Measurements from ENCODE around the gene DNAH2. TPM values are rescaled to one million over a fixed set of nuclear protein-coding genes. Genes with fewer than 3 reads are reported as not detected.

Gene DNAH2
- polyA plus RNA-seq, 2 of the 4 experiments (the other 2 are of a cell fraction) = 0.01 to 0.08 TPM

DNA sequence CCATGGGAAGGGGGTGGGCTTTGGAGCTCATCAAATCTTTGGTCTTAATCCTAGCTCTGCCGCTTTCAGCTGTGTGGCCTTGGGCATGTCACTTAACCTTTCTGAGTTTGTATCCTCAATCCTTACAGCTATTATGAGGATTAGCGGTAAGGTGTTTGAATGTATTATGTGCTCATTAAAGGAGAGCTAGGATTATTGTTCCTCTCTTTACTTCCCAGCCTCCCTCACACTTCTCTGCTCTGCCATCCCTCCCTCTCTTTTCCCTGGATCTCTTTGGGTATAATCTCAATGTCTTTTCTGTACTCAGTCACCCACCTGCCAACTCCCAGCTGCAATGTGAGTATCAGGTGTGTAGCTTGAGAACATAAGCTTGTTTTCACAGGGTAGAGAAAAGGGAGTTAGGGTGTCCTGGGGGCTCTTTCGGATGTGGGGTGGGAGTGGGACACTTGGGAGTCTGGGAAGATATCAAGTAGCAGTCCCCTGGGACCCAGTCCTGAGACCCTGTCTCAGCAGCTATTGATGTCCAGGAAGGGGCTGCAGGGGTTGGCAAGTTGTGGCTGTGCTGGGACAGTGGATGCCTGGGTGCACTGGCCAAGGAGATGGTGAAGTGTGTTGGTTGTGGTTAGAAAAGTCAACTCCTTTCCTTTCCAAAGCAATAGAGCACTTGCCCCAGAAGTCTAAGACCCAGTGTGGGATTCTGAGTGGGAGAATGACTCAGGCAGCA lies 10.8 kb upstream of the DNAH2 start (continued):
- TF ChIP-seq, protein P1, sequence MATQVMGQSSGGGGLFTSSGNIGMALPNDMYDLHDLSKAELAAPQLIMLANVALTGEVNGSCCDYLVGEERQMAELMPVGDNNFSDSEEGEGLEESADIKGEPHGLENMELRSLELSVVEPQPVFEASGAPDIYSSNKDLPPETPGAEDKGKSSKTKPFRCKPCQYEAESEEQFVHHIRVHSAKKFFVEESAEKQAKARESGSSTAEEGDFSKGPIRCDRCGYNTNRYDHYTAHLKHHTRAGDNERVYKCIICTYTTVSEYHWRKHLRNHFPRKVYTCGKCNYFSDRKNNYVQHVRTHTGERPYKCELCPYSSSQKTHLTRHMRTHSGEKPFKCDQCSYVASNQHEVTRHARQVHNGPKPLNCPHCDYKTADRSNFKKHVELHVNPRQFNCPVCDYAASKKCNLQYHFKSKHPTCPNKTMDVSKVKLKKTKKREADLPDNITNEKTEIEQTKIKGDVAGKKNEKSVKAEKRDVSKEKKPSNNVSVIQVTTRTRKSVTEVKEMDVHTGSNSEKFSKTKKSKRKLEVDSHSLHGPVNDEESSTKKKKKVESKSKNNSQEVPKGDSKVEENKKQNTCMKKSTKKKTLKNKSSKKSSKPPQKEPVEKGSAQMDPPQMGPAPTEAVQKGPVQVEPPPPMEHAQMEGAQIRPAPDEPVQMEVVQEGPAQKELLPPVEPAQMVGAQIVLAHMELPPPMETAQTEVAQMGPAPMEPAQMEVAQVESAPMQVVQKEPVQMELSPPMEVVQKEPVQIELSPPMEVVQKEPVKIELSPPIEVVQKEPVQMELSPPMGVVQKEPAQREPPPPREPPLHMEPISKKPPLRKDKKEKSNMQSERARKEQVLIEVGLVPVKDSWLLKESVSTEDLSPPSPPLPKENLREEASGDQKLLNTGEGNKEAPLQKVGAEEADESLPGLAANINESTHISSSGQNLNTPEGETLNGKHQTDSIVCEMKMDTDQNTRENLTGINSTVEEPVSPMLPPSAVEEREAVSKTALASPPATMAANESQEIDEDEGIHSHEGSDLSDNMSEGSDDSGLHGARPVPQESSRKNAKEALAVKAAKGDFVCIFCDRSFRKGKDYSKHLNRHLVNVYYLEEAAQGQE (IDR thresholded peaks at IDR 0.05) = no peak
- TF ChIP-seq, protein P2, sequence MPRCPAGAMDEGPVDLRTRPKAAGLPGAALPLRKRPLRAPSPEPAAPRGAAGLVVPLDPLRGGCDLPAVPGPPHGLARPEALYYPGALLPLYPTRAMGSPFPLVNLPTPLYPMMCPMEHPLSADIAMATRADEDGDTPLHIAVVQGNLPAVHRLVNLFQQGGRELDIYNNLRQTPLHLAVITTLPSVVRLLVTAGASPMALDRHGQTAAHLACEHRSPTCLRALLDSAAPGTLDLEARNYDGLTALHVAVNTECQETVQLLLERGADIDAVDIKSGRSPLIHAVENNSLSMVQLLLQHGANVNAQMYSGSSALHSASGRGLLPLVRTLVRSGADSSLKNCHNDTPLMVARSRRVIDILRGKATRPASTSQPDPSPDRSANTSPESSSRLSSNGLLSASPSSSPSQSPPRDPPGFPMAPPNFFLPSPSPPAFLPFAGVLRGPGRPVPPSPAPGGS (IDR thresholded peaks at IDR 0.05) = no peak
- TF ChIP-seq RARB (CRISPR knock-in tag; IDR thresholded peaks at IDR 0.05) (no peak), POLR2AphosphoS2 (conservative IDR thresholded peaks at IDR 0.05; ENCODE audit: low read length) (no peak), FOSB (CRISPR knock-in tag; IDR thresholded peaks at IDR 0.05) (no peak), ZNF302 (CRISPR knock-in tag; IDR thresholded peaks at IDR 0.05) (no peak), SMC3 (IDR thresholded peaks at IDR 0.05) (no peak)

DNA sequence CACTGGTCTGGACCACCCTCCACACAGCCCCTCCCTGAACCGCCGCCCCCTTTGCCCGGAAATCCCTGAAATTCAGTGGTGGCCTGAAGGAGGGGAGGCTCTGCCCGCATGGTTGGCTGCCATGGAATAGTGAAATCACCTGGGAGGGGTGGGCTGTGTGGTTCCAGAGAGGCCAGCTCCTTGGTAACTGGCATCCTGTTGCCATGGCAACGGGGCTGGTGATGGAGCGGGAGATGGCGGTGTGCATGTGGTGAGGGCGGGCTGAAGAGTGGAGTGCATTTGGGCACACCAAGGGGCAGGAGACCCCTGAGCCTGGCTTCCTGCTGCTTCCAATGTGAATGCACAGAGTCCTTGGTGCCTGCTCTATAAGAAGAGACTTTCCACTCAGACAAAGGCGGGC lies 10.1 kb upstream of the DNAH2 start:
- Histone ChIP-seq H3K27ac (no peak overlapping the region), H3K9me3 (no peaks in the 10 kb centered on the region), H3K4me1 (peaks cover 13% of the 10 kb centered on the region; the same call in 2 of the 3 replicates), H3K4me3 (no peak overlapping the region), H3K4me2 (no peak overlapping the region)
- ATAC-seq (no peak), FAIRE-seq (no peak), DNase-seq (ENCODE audit: low read depth in 1 of 2, low spot score in 1 of 2) (no peak)
- ChIA-PET POLR2A (interaction anchor here (3.5 kb wide), 1 partner anchor 9 kb away, joined by 15 read pairs; the partner anchor contains the start of gene DNAH2), CTCF (interaction anchor here (1.5 to 11.1 kb wide), 6 partner anchors 9 to 73 kb away, joined by 3 to 103 read pairs (median 12); partner anchors contain the start of genes DNAH2, TP53 and WRAP53)
- WGBS (ENCODE audit: missing lambda C conversion rate) = 54% methylated on average over 9 of the region's 9 CpGs
- peak; percentile 46; the same call in 1 of the 2 replicates for TF ChIP-seq KDM1A (IDR thresholded peaks at IDR 0.05; ENCODE audit: low read depth)
- TF ChIP-seq FOXS1 (CRISPR knock-in tag; IDR thresholded peaks at IDR 0.05) = no peak

GRCh38 chr17:7707858-7708750 lies 9.4 kb upstream of the DNAH2 start:
- CTCF ChIA-PET = interaction anchor here (1.6 to 11.1 kb wide), 6 partner anchors 9 to 74 kb away, joined by 5 to 103 read pairs (median 12); partner anchors contain the start of genes TP53 and WRAP53
- 56% methylated on average over 22 of the region's 22 CpGs for WGBS (ENCODE audit: missing lambda C conversion rate)
- Histone ChIP-seq H3K4me2 (no peak overlapping the region), H3K4me3 (no peak overlapping the region), H3K4me1 (peaks cover 13% of the 10 kb centered on the region; the same call in 2 of the 3 replicates), H3K27ac (no peak overlapping the region), H3K9me3 (no peaks in the 10 kb centered on the region)
- no peak for FAIRE-seq
- POLR2A ChIA-PET = no interaction called here
- no peak for ATAC-seq
- DNase-seq (ENCODE audit: low read depth in 1 of 2, low spot score in 1 of 2) = no peak
- TF ChIP-seq ESRRA (IDR thresholded peaks at IDR 0.05; ENCODE audit: borderline replicate concordance, low read length) (no peak), MAZ (IDR thresholded peaks at IDR 0.05; ENCODE audit: borderline replicate concordance, low read depth, low read length) (no peak), PBX3 (IDR thresholded peaks at IDR 0.05) (no peak), CHD4 (IDR thresholded peaks at IDR 0.05; ENCODE audit: borderline replicate concordance) (no peak), HEYL (CRISPR knock-in tag; IDR thresholded peaks at IDR 0.05) (no peak), NR3C1 (IDR thresholded peaks at IDR 0.05) (no peak), EHMT2 (IDR thresholded peaks at IDR 0.05; ENCODE audit: low read depth) (no peak), JUN (IDR thresholded peaks at IDR 0.05) (no peak), GATA3 (IDR thresholded peaks at IDR 0.05; ENCODE audit: borderline replicate concordance) (no peak), CHD2 (IDR thresholded peaks at IDR 0.05; ENCODE audit: low read length, partially characterized antibody) (no peak), TFCP2L1 (CRISPR knock-in tag; IDR thresholded peaks at IDR 0.05) (no peak), POLR2AphosphoS2 (conservative IDR thresholded peaks at IDR 0.05; ENCODE audit: low read length) (no peak), TP53 (CRISPR knock-in tag; IDR thresholded peaks at IDR 0.05) (no peak), ZSCAN20 (CRISPR knock-in tag; IDR thresholded peaks at IDR 0.05) (no peak), RNF2 (IDR thresholded peaks at IDR 0.05; ENCODE audit: borderline replicate concordance, low read depth) (no peak), EHF (CRISPR knock-in tag; IDR thresholded peaks at IDR 0.05) (no peak)
- TF ChIP-seq, protein P3, sequence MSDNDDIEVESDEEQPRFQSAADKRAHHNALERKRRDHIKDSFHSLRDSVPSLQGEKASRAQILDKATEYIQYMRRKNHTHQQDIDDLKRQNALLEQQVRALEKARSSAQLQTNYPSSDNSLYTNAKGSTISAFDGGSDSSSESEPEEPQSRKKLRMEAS (IDR thresholded peaks at IDR 0.05) = no peak

Measured in A549 (cell line).